GM12872 (cell line): ENCODE data around the gene CADPS.

Source experiments
- TF ChIP-seq, protein P1 (sequence below): IDR thresholded peaks from 3 replicates; pipeline ENCODE4 v1.5.1; 2011; ENCODE audit warnings: low read depth, mild to moderate bottlenecking, low read length, moderate library complexity; ENCODE audit not compliant: insufficient read depth

CADPS gene

DNA sequence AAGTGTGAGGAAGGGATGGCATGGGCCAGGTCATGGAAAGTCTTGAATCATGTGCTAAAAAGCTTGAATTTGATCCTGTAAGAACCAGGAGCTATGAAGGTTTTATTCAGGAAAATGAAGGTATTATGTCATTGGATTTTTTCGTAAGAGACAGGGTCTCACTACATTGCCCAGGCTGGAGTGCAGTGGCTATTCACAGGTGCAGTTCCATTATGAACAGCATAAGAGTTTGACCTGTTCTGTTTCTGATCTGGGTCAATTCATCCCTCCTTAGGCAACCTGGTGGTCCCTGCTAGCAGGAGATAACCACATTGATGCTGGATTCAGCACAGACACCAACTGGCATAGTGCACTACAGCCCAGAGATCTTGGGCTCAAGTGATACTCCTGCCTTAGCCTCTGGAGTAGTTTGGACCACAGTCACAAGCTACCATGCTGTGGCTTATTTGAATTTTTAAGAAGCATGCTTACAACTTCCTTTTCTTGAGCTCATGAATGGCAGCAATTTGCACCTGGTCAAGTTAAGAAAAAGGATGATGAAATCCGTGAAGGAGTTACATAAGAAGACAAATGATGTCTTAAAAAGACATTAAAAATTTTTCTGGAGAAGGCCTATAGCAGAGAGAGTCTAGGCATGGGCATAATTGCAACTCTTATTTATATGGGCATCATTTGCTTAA, 79.1 kb downstream of the CADPS start:
- TF ChIP-seq, protein P1, sequence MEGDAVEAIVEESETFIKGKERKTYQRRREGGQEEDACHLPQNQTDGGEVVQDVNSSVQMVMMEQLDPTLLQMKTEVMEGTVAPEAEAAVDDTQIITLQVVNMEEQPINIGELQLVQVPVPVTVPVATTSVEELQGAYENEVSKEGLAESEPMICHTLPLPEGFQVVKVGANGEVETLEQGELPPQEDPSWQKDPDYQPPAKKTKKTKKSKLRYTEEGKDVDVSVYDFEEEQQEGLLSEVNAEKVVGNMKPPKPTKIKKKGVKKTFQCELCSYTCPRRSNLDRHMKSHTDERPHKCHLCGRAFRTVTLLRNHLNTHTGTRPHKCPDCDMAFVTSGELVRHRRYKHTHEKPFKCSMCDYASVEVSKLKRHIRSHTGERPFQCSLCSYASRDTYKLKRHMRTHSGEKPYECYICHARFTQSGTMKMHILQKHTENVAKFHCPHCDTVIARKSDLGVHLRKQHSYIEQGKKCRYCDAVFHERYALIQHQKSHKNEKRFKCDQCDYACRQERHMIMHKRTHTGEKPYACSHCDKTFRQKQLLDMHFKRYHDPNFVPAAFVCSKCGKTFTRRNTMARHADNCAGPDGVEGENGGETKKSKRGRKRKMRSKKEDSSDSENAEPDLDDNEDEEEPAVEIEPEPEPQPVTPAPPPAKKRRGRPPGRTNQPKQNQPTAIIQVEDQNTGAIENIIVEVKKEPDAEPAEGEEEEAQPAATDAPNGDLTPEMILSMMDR = no peak

DNA sequence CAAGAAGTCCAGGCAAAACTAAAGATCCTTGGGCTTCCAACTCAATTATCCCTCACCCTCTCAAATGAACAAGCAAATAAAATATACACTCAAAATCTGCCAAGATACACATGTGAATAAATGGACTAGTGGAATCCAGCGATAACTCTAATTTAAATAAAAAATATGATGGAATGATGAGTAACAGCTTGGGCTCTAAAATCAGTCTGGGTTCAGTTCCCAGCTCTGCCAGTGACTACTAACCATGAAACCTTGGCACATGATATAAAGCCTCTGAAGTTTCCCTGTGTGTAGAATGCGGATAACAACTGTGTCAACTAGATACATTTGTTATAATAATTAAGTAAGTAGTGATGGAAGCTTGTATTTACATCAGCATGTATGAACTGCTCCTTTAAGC, 81.3 kb downstream of the CADPS start:
- TF ChIP-seq, protein P1 = no peak

DNA sequence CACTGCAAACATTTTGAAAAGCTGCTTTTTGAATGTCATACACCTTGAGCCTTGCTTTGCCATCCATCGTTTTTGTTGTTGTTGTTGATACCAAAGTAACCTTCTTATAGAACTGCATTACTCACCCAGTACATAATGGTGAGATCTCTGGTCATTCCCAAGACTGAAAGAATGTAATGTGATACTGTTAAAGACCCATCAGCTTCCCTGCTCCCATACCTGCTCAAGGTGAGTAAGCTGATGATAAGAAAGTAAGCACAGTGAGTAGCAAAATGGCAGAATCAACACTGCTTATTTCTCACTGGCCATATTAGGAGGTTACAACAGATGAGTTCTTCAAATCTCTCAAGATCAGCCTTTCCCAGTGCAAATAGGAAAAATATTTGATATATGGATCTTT, 89.8 kb downstream of the CADPS start:
- TF ChIP-seq, protein P1 = no peak

DNA sequence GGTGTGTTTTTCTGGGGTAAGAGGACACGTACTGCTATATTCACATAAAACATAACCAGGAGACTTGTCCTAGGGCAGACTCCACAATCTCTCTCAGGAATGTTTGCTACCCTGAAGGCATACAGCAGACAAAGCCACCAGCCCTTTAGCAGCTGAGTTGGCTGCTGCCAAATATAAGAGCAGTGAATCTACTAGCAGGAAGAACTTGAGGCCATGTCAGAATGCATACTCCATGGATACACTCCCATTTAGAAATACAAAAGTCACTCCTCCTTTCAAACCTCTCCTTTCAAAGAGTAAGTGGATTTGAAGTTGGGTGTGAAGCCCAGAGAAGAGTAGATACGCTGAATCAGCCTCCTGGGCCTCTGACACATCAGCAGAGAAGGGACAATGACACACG, 94.1 kb downstream of the CADPS start:
- TF ChIP-seq, protein P1 = no peak

DNA sequence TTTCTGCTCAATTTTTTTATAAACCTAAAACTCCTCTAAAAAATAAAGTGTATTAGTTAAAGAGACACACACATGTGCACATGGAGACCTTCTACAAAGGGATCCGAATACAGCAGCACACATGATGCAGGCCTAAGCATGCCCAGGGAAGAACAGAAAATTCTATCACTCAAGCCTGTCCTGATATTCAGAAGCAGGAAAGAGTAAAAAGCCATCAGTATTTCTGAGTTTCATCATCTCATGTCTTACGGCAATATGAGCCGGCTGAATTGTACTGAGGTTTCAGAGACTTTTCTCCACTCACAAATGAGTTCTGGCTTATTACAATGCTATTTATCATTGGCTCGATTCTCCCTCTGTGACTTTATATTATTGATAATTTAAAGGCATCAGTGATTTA, 97.5 kb downstream of the CADPS start:
- TF ChIP-seq, protein P1 = no peak

DNA sequence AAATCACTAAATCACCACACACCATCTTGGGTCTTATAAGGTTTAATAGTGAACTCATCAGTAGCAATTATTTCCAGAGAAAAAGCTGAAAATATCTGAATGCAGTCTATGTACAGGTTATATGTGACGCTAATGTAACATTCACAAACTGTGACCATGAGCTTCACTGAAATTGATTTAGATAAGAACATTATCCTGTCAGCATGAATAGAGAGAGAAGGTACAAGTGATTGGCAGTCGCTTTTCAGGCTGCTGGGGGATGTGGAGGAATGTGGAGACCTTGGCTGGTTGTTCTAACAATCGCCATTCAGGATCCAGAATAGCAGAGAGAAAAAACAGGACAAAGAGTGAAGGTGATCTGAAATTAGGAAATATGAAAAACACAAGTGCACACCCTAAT, 98.1 kb downstream of the CADPS start:
- TF ChIP-seq, protein P1 = no peak

DNA sequence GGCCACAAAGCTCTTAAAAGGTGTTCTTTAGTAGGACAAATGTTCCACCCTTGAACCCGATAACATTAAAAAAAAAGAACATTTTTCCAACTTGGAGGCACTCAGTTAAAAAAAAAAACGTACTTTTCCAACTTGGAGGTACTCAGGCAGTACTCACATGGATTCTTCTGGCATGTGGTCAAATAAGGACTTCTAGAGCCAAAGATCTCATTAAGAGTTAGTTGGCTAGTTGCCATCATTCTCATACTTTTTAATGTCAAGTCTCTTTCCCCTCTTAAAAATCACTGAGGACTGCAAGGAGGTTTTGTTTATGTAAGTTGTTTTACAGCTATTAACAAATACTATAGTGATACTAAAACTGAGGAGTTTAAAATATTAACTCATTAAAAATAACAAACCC, 101.0 kb downstream of the CADPS start:
- TF ChIP-seq, protein P1 = no peak
